ENCODE results near the gene F12. TPM values are rescaled to one million over a fixed set of nuclear protein-coding genes. Genes with fewer than 3 reads are reported as not detected.
A peak's percentile ranks its signal among the peaks of the same experiment; 100 is the strongest.

The F12 gene
- 10 to 100 TPM in 1 of 2 donors, 1 to 10 TPM in 1; 9.0 to 11.3 TPM for total RNA-seq
- long read RNA-seq, transcript F12-205 (4 exons, 1,573 nt) = major isoform, 10 of 30 reads
- long read RNA-seq, partial matches to known transcripts = 14 of 30 reads
- long read RNA-seq, other reads (novel, unspliced or antisense) = 3 of 30 reads

DNA sequence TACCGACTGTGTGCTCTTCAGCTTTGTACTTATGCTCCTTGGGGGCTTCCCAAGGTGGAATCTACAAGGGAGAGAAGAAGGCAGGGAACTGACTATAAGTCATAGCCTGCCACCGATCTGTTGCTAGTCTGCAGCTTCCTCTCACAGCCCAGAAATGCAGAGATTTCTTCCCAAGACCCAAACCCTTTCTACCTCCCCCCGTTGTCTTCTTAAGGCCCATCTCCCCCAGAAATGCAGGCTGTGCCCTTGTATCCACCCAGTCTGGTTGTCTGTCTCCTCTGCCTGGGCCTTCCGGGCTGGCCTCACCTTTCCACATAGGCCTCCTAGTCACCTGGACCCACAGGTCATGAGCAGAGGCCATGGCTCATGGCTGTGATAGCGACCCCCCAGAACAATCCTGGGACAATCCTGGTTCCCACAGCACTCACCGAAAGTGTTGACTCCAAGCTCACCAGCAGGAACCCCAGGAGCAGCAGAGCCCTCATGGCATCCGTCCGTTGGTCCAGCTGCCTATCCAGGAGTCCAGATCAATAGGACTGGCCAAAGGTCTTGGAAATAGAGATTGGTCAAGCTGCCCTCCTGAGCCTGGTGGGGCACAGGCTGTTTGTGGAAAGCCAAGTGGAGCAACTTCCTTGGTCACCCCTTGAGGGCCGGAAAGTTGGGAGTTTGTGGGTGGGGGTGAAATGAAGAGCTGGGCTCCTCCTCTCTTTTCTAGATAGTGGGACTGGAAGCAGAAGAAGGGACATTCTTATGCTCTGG lies at the start of gene F12:
F12 (minus strand) TSS at position 522 of the 759 bp plus-strand sequence; CDS start at position 485, 37 bp downstream.
- intact Hi-C loops (cut with DNase I, micrococcal nuclease) = no loop called here
- DNase-seq (no peak), ATAC-seq (no peak)

- ATAC-seq = no peak
- DNase-seq = no peak
- intact Hi-C loops (cut with DNase I, micrococcal nuclease) = no loop called here
Observed at GRCh38 chr5:177458912-177459350, 49.6 kb upstream of the F12 start.

GRCh38 chr5:177457852-177458681 lies 48.7 kb upstream of the F12 start:
- intact Hi-C loops (cut with DNase I, micrococcal nuclease) = no loop called here
- DNase-seq (no peak), ATAC-seq (no peak)

- intact Hi-C loops (cut with DNase I, micrococcal nuclease) = no loop called here
Observed at GRCh38 chr5:177456976-177457851, 47.9 kb upstream of the F12 start.

DNA sequence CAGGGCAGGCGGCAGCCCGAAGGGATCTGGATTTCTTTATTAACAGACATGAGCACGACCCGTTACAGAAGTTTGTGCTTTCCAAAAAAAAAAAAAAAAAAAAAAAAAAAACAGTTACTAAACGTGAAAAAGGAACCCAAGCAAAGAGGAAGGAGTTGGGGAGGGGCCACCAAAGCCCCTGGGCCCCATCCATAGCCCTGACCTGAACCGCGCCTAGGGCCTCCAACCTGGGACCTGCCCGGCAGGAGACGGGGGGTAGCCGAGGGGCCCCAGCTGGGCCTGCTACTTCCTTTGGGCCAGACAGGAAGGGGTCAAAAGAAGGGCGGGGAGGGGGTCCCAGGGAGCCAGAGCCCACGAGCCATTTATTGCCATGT lies 47.2 kb upstream of the F12 start:
- intact Hi-C loops (cut with DNase I, micrococcal nuclease) = no loop called here
- ATAC-seq (no peak), DNase-seq (no peak)

More at GRCh38 chr5:177456976-177457851, 47.9 kb upstream of the F12 start:
- DNase-seq = peak; percentile 67 to 88
- peak; percentile 51 for ATAC-seq

DNA sequence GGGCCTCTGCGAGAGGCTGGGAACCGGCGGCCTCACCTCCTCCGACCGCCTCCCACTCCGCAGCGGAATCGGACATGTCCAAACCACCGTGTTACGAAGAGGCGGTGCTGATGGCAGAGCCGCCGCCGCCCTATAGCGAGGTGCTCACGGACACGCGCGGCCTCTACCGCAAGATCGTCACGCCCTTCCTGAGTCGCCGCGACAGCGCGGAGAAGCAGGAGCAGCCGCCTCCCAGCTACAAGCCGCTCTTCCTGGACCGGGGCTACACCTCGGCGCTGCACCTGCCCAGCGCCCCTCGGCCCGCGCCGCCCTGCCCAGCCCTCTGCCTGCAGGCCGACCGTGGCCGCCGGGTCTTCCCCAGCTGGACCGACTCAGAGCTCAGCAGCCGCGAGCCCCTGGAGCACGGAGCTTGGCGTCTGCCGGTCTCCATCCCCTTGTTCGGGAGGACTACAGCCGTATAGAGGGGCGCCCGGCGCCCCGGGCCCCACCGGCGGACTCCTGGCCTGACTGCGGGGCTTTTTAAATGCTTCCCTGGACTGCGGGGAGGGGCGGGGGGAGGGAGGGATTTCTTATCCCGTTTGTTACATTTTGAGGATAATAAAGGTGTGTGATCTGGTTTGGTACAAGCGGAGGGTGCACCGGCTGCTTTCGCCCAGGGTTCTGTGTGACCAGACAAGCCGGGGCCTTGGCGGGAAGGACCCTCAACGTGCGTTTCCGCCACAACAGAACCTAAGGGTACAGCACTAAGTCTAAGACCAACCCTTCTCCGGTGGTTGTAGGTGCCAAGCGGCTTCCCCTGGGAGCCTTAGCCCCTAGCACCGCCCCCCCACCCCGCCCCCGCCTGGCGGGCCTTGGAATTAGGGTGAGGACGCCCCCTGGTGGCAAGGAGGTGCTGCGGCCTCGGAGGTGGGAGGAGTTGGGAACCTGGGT lies 46.6 kb upstream of the F12 start:
- intact Hi-C loops (cut with DNase I, micrococcal nuclease) = no loop called here
- peak; percentile 60 for ATAC-seq
- peak; percentile 89 to 98 for DNase-seq

DNA sequence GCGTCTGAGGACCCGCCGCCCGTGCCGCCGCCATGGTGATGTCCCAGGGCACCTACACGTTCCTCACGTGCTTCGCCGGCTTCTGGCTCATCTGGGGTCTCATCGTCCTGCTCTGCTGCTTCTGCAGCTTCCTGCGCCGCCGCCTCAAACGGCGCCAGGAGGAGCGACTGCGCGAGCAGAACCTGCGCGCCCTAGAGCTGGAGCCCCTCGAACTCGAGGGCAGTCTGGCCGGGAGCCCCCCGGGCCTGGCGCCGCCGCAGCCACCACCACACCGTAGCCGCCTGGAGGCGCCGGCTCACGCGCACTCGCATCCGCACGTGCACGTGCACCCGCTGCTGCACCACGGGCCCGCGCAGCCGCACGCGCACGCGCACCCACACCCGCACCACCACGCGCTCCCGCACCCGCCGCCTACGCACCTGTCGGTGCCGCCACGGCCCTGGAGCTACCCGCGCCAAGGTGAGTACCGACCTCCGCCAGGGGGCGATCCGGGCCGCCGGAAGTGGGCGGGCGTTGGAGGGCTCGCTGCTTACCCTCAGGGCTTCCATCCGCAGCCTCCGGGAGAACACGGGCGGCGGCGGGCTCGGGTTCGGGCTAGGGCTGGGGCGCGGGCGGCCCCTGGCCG lies 45.8 kb upstream of the F12 start:
- intact Hi-C loops (cut with DNase I, micrococcal nuclease) = no loop called here
- DNase-seq = peak; percentile 83 to 92
- peak; percentile 63 for ATAC-seq

- intact Hi-C loops (cut with DNase I, micrococcal nuclease) = loop anchor here (5.0 kb wide), 3 partner anchors 52 to 137 kb away; partner anchors contain the start of gene PFN3 (in 1 of the 2)
- ATAC-seq (peak; percentile 63), DNase-seq (peak; percentile 88 to 97)
Observed at GRCh38 chr5:177454397-177455035, 45.2 kb upstream of the F12 start.

GRCh38 chr5:177453852-177454396 lies 44.6 kb upstream of the F12 start:
- ATAC-seq (no peak), DNase-seq (peak in 1 of 2 donors; percentile 59)

DNA sequence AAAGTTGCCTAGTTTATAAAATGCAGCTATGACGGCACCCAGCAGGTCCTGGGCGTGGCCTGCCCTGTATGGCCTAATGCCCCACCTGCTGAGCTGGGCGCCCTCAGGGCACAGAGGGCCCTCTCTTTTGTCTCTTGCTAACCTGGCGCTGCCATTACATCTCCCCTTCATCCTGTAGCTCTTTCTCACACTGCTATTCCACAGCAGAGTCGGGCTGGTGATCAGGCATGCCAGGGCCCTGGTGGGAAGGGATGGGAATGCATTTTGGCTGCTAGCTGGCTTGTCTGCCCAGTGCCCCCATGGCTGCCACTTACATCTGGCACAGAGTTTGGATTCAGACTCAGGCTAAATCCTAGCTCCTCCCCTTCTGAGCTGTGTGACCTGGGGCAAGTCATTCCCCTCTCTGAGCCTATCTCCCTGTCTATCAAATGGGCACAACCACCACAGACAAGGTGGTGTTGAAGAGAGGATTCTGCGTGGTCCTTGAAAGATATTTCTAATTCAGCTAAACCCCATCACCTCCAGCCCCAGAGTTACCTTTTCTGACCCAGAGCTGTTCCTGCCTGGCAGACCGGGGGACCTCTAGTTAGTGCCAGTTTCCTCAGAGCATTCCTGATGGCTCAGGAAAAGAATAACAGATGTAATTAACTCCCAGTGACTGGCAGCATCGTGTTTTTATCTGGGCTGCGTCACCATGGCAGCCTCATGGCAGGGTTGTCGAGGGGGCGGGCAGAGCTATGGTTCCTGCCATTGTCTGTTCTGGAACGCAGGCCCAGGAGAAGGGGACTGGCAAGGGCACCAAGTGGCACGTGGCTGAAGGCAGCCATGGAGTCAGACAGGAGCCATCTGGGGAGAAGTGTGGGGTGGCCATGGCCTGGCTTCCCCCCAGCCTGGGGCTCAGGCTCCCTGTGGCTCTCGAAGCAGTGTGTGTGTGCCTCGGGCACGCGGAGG lies 43.6 kb upstream of the F12 start:
- no peak for DNase-seq
- intact Hi-C loops (cut with DNase I, micrococcal nuclease) = loop anchor here (5.0 kb wide), 3 partner anchors 51 to 136 kb away; partner anchors contain the start of gene PFN3 (in 1 of the 2)

More at GRCh38 chr5:177453852-177454396, 44.6 kb upstream of the F12 start:
- intact Hi-C loops (cut with DNase I, micrococcal nuclease) = loop anchor here (5.0 kb wide), 3 partner anchors 52 to 137 kb away; partner anchors contain the start of gene PFN3 (in 1 of the 2)

GRCh38 chr5:177450667-177451424 lies 41.5 kb upstream of the F12 start:
- ATAC-seq (no peak), DNase-seq (no peak)
- intact Hi-C loops (cut with DNase I, micrococcal nuclease) = loop anchor here (5.0 kb wide), 3 partner anchors 49 to 134 kb away; partner anchors contain the start of gene PFN3 (in 1 of the 2)

More for the DNA sequence above, 43.6 kb upstream of the F12 start:
- no peak for ATAC-seq

- intact Hi-C loops (cut with DNase I, micrococcal nuclease) = loop anchor here (5.0 kb wide), 3 partner anchors 47 to 132 kb away; partner anchors contain the start of gene PFN3 (in 1 of the 2)
- ATAC-seq = no peak
- no peak for DNase-seq
Observed at GRCh38 chr5:177449140-177450061, 40.0 kb upstream of the F12 start.

Measured in left colon (tissue), 2 donors.